CD4-positive, alpha-beta T cell treated with Interferon alpha-2 for 1 hour (primary cell): ENCODE data around the gene ZEB1.
A peak's percentile ranks its signal among the peaks of the same experiment; 100 is the strongest.
"Not testable (repeated sequence)": the region's sequence is repeated elsewhere in the genome, so short reads cannot be mapped to it uniquely, and the experiment has no call there.

Experiments
- DNase-seq, 2 donors: peaks; one replicate each; pipeline ENCODE4 v3.0.0-alpha.2; 2020 to 2022

The ZEB1 gene

DNA sequence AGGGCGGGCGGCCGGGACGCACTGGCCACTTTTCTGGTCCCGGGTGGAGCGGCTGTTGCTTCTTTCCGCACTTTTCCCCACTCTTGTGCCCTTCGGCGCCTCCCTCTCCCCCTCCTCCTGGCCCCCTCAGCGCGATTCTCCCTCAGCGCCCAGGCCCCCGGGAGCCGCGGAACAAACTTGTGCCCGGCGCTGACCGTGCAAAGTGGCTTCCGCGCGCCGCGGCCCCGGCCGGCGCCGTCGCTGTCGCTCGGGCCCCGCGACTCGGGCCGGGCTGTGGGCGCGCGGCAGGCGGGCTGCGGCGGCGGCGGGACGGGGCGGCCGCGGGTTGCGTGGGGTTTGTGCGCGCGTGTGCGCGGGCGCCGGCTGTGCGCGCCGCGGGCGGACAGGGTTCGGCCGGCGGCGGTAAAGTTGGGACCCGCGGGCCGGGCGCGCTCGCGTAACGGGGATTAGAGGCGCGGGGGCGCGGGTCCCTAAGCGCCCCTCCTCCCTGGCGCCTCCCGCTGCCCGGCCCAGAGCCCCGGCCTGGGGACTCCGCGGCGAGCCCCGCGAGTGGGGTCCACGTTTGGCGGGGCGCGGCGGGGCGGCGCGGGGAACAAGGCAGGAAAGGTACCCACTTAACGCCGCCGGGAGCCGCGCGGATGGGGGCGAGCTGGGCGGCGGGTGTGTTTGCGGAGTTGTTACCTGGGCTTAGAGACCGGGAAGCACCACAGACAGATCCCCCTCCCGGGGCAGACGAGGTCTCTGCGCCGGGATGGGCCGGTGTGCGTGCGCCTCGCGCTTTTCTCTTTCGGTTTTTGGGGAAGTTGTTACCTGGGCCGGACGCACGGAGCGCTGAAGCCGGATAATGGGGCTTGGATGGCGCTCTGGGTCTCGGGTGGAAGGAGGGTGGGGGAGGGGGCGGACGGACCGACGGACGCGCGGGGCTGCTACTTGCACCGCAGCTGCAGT lies 860 bp downstream of the ZEB1 start:
- peak; percentile 30 to 62 for DNase-seq

DNA sequence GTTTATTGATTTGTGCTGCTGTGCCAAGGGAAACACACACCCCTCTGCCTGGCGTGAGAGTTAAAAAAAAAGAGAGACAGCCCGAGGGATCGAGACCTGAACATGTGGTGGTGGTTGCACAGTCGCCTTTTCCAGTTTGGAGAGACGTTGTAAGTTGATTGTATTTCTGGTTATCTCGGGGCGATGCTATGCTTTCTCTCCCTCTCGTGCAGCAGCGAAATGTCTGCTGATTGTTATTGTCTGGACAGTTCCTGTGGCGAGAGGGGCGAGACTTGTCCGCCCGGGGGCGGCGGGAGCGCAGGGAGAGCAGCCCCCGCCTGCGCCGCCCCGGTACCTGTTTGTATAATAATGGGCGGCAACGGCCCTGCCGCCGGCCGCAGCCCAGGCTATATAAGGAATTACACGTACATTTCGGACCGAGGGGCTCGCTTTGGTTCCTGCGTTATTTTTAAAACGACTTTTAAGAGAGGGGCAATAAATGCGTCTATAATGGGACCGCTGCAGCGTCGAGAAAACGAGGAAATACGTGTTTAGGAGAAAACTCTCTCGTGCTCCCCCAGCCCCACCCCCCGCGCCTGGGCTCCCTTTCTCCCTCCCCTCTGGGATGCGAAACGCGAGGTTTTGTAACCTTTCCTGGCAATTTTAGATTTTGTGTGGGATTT lies 1.7 kb downstream of the ZEB1 start:
- DNase-seq = peak; percentile 1 to 32

DNA sequence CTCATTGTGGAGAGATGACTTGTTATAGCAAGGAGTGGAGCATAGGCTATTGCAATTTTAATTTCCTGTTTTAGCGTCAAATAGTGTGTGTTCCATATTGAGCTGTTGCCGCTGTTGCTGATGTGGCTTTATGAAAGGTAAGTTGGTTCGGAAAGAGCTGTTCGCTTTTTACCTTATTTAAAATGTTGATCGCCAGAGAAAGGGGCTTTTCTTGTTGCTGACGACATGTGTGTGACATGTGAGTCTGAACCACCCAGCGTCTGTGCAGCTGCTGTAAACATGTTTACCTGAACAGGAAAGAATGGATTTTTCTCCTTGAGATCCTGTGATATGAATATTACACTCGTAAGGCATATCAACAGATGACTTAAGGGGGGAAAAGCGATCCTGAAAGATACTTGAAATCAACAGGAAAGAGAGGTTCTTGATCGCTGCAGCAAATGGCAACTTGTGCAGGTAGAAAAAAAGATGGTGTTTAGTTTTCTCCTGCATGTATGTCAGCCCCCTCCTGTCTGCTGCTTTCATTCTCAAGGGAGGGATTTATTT lies 2.5 kb downstream of the ZEB1 start:
- peak; percentile 43 to 58 for DNase-seq

DNA sequence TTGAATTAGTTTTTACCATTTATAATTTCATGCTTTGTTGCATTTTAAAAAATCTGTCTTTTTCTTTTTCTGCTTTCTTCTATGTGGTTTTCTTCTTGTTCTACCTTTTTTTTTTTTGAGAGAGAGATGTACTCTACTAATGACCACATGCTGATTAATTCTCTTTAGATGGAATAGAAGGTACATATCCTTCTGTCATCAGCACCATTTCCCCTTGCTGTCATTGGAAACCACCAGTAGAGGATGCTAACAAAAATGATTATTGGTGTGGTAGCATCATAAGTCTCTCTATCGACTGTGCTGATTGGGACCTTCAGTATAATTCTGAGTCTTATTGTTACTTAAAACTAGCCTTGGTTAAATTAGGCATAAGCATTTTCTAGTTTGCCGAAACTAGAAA lies 3.6 kb downstream of the ZEB1 start:
- DNase-seq = peak in 1 of 2 donors; percentile 50

DNA sequence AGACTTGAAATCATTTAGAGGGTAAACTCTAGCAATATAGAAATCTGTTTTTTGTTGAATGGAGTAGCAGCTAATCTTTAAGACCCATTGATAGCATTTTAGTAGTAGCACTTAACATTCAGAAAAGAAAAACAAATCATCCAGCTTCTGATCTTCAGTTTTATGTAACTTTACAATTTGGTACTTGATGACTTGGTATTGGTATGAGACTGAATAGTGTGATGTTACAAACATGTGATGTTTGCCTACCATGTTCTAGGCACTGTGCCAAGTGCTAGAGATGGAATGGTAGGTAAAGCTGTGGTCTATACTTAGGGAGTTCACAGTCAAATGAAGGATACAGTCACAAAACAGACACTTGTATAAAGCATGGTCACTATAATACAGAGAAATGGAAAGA lies 21.3 kb downstream of the ZEB1 start:
- no peak for DNase-seq

DNA sequence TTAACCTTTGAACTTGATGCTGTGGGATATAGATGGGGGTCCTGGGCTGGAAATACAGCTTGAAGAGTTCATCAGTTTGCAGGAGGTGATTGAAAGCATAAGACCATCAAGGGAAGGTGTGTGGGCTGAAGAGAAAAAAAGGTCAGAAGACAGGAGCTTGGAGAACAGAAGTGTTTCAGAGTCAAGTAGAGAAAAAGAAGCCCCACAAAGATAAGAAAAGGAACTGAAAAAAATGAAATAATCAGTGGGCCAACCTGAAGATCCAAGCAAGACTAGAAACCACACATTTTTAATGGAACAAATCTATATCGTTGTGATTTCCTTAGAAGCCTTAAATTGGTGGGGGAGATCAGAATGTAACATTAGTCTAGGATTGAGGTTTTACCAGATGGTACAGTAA lies 22.5 kb downstream of the ZEB1 start:
- DNase-seq = no peak

DNA sequence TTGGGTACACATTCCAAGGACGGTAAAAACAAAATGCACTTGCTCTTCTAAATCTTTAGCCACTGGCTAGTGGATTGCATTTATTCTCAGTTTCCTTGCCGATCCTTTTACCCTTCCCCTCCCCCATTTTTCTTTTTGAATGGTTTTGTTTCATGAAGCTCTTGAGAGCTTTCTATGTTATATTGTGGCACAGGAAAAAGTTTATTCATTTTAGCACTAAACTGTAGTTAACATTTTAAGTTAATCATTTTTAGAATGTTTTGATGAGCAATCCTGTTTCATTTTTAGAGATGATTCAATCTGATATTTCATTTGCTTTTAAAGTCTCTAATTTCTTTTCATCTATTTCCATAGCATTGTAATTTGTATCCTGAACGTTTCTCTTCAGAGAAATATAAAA lies 24.0 kb downstream of the ZEB1 start:
- DNase-seq = no peak

DNA sequence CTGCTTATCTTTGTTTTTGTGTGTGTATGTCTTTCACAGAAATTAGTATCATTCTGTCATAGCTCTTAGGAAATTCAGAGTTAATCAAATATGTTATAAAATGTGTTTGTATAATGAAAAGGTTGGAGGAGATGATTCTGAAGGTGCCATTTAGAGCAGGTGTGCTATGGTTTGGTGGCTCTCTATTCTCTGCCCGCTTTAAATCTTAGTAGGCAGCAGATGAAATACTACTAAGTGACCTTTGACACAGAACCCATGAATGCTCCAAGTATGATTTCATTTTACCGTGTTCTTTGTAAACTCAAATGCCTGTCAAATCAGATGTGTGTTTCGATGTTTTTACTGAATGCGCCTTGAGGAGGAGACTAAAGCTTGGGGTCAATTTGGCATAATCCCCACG lies 24.5 kb downstream of the ZEB1 start:
- DNase-seq = no peak

DNA sequence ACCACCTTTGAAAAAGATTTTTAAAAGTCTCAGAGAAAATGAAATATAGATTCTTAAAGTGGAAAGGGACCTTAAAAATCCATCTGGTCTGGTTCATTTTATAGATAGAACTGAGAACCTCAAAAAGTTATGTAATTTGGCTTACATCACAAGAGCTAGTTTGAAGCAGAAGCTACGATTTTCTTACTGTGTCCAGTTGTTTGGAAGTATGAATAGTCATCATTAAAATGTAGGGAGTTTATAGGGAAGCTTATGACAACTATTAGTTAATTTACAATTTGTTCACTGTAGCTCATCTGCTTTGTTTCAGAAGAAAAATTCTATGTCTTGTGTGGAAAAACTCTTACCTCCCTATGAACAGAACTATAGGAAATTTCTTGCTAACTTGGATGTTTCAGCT lies 26.9 kb downstream of the ZEB1 start:
- DNase-seq = no peak

DNA sequence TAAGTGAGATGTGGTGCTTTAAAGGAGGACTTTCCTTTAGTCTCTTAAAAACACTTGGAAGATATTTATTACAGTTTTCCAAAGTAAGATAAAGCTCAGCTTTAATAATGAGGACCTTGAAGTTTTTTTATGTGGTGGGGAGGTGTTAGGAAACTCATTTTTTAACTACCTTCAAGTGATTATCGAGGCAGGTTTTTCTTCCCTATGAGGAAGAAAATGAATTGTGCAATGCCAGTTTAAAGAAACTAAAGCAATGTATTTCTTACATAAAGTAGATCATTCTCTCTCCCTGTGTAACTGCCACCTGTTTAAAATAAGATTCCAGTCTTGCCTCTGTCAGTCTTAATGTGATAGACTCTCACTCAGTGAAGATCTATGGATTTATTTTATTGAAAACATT lies 27.9 kb downstream of the ZEB1 start:
- DNase-seq = no peak

DNA sequence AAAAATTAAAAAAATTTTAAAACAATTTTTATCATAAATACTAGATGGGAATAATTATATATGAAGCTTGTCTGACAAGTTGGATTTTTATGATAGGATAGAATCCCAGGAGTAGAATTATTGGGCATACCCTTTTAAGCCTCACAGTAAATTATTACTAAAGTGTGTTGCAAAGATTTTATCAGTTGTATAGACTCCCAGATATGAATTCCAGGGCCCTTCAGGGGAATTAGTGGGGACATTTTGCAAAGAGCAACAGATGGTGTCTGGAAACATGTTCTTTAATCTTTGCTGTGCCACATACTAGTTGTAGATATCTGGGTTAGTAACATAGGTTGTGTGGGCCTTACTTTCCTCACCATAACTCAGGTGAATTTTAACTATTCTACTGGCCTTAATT lies 28.7 kb downstream of the ZEB1 start:
- no peak for DNase-seq

DNA sequence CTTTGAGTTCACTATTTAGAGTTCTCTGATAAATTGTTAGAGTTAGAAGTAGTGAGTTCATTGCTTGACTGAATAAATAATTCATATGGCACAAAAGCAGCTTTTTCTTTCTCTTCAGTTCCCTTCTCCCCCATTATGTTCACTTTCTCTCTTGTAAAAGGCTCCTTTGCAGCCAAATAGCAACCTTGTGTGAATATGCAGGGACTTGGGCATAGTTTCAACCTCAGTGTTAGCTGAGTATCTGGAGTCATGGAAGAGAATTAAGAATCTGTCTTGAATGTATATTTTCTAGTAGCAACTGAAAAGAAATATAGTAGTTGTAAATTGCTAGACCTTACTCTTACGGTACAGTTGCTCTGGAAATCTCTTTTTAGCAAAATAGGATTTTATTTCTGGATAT lies 31.9 kb downstream of the ZEB1 start:
- no peak for DNase-seq

DNA sequence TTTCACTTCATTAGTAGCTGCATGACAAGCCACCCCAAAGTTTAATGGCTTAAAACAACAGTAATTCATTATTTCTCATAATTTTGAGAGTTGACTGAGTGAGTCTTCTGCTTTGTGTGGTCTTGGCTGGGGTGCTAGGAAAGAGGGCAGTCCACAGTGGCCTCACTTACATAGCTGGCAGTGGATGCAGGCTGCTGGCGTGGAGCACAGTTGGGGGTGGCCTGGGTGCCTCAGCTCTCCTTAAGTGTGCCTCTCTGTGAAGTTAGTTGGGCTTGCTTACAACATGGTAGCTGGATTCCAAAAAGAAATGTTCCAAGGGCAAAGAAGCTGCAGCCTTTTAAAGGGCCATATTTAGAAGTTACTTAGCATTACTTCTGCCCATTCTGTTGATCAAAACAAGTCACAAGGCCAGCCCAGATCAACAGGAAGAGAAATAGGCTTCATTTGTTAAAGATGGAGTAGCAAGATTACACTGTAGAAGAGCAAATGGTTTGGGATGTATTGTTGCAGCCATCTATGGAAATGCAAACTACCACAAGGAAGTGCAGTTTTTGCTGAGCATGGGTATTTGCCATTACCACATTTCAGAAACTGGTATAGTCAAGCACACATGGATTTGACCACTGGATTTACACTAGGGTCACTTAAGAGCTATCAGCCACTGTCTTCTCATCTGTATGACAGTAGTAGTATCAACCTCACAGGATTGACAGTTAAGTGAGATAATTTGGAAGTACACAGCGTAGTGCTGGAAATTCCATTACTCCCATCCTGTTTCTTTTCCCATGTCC lies 33.6 kb downstream of the ZEB1 start:
- DNase-seq = no peak

DNA sequence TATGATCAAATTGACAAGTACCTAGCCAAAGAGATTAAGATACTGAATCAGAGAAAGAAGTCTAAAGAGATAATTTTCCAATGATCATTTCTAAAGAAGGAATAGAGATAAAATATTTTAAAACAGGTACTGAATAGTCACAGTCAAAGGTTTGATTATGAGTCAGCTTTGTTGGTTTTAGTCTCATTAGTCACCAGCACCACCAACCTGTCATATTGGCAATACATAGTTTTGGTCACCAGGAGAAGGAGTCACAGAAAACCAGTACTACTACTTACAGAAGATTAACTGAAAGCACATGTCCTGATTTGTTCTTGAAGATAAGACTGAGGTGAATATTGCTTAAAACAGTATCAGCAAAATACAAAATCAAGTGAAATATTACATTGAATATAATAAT lies 34.6 kb downstream of the ZEB1 start:
- peak in 1 of 2 donors; percentile 38 for DNase-seq

DNA sequence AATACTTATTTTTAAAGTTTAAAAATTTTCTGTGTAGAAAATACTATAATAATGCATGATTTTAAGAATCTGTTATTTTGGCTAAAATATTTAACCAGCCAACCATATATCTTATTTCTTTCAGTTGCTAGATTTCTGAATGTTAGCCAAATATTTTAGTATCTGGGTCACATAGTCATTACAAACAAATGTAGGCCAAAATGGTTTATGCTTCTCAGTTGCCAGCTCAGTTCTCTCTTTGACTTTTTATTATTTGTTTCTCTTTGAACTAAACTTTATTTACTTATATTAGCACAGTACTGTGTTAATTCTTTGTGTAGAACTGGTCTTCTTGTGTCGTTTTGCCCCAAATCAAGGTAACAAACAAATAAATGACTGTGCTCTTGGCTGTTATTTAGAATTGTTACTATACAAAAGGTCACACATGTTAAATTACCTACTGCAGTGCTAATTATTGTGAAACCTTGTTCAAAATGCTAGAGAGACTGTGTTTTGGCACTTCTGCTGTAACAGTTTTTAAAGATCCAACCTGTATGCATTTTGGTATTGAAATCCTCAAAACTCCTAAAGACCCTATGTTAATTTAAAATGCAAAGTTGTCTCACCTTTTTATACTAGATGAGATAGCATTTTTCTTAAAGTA lies 39.8 kb downstream of the ZEB1 start:
- no peak for DNase-seq

DNA sequence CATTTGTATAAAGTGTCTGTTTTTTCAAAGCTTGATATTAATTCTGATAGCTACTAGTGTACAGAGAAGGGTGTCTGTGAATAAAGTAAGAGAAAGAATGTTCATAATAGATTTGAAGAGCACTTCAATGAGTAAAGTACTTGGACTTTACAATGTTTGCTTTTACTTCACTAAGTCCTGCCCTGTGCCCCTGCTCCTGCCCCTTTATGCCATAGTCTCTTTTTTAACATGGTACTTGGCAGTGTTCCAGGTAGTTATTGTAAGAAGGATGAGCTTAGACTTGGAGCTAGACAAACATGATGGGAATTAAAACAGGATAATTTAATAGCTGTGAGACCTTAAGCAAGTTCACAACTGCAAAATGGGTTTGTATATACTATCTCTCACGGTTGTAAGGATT lies 41.0 kb downstream of the ZEB1 start:
- no peak for DNase-seq

DNA sequence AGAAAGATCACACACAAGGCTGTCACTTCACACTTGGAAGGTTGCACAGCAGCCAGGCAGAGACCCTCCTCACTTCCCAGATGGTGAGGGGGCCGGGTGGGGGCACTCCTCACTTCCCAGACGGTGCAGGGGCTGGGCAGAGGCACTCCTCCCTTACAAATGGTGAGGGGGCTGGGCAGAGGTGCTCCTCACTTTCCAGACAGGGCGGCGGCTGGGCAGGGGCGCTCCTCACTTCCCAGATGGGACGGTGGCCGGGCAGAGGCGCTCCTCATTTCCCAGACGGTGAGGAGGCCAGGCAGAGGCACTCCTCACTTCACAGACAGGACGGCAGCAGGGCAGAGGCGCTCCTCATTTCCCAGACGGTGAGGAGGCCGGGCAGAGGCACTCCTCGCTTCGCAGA lies 42.5 kb downstream of the ZEB1 start:
- not testable (repeated sequence) for DNase-seq

DNA sequence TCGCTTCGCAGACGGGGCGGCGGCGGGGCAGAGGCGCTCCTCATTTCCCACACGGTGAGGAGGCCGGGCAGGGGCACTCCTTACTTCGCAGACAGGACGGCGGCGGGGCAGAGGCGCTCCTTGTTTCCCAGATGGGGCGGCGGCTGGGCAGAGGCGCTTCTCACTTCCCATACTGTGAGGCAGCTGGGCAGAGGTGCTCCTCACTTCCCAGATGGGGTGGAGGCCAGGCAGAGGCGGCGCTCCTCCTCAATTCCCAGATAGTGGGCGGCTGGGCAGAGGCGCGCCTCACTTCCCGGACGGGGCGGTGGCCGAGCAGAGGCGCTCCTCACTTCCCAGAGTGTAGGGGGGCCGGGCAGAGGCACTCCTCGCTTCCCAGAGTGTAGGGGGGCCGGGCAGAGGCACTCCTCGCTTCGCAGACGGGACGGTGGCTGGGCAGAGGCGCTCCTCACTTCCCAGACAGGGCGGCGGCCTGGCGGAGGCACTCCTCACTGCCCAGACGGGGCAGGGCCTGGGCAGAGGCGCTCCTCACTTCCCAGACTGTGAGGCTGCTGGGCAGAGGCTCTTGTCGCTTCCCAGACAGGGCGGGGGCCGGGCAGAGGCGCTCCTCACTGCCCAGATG lies 43.1 kb downstream of the ZEB1 start:
- no peak for DNase-seq

DNA sequence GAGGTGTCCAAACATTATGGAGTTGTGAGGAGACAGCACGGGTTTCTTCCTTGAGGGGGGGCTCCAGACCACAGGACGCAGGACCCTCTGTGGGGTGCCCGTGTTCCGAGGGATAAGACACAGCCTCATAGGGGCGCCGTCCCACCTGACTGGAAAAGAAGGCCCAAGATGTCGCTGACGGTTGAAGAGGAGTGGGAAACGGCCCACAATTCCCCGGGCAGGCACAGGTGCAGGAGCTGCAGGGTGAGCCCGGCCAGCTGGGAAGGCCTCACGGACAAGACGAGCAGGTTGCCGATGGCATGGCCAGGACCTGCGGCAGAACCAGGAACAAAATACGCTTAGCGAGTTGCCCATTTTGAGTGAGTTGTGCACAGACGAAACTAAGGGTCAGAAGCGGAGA lies 44.7 kb downstream of the ZEB1 start:
- DNase-seq = not testable (repeated sequence)

DNA sequence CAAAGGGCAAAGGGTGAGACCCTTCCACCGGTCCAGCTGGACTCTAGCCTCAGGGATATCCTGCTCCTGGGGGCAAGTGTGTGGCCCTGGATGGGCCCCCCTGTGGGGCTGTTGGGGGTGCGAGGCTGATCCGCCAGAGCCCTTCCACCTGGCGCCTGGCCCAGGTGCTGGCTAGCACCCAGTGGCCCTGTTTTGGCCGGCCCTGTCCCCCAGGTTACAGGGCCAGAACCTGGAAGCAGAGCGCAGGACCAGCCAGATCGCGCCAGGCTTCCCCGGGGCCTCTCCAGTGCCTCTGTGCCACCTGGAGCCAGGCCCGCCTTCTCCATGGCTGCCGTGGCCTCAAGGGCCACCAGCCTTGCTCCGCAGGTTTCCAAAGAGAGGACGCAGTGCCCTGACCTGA lies 45.2 kb downstream of the ZEB1 start:
- DNase-seq = not testable (repeated sequence)

DNA sequence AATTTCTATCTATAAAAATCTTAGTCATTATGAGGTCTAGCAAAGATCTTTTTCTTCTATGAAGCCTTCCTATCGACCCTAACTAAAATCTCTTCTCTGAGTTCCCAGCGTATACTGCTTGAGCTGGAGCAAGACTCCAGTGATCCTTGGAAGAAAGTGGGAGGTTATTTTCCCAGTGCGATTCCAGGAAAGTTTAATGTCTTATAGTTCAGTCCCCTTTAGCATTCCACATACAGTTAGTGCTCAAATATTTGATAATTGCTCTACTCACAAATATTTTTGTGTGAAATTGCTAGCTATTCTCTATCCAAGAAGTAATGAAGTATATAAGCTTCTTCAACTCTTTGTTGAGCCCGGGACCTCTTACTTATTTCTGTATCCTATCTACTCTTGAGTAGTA lies 47.7 kb downstream of the ZEB1 start:
- DNase-seq = no peak

DNA sequence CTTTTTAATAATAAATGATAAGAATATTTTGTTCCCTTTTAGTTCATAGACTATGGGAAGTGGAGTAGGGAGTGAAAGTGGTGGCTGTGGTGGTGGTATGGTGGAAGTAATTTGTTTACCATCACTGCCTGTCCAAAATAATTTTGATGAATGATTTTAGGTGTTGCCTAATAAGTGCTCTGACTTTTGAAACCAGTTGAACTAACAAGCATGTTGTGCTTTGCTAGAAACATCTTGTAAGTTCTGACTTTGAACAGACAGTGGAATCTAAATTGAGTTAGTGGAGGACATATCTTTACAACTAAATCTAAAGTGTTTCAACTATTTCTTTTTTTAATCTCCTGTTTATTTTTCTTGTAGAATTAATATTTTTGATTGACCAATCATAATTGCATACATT lies 49.7 kb downstream of the ZEB1 start:
- no peak for DNase-seq
